ENCODE data around the gene PDE6B.
"Not testable (repeated sequence)": the region's sequence is repeated elsewhere in the genome, so short reads cannot be mapped to it uniquely, and the experiment has no call there.

The PDE6B gene

GRCh38 chr4:703336-704197, 78.2 kb downstream of the PDE6B start:
- no peak for DNase-seq

- no peak for DNase-seq
Measured at GRCh38 chr4:704198-704891, 79.0 kb downstream of the PDE6B start.

GRCh38 chr4:704971-705277, 79.6 kb downstream of the PDE6B start:
- no peak for DNase-seq

GRCh38 chr4:705278-706082, 80.1 kb downstream of the PDE6B start, which contains the start of gene PCGF3:
TSS of gene PCGF3 (plus strand) at chr4:705832. CDS start at chr4:733681, 27,849 bp downstream.
- peak; percentile 26 to 97 (median 92) for DNase-seq

GRCh38 chr4:706083-706633, 80.8 kb downstream of the PDE6B start:
- not testable (repeated sequence) for DNase-seq

- no peak for DNase-seq
Measured at GRCh38 chr4:706834-707598, 81.6 kb downstream of the PDE6B start.

- no peak for DNase-seq
Measured at GRCh38 chr4:707929-708630, 82.7 kb downstream of the PDE6B start.

- DNase-seq = no peak
Measured at GRCh38 chr4:708631-708933, 83.2 kb downstream of the PDE6B start.

- no peak for DNase-seq
Measured at GRCh38 chr4:709348-709747, 84.0 kb downstream of the PDE6B start.

- DNase-seq = no peak
Measured at GRCh38 chr4:710116-710515, 84.7 kb downstream of the PDE6B start.

- no peak for DNase-seq
Measured at GRCh38 chr4:710916-711315, 85.5 kb downstream of the PDE6B start.

GRCh38 chr4:712093-712492, 86.7 kb downstream of the PDE6B start:
- DNase-seq = no peak

- DNase-seq = no peak
Measured at GRCh38 chr4:712916-713632, 87.7 kb downstream of the PDE6B start.

- no peak for DNase-seq
Measured at GRCh38 chr4:714087-714486, 88.7 kb downstream of the PDE6B start.

GRCh38 chr4:717601-718320, 92.4 kb downstream of the PDE6B start:
- no peak for DNase-seq

- DNase-seq = no peak
Measured at GRCh38 chr4:718460-718859, 93.1 kb downstream of the PDE6B start.
